HepG2 (cell line): ENCODE measurements around the gene JADE2. TPM values are rescaled to one million over a fixed set of nuclear protein-coding genes. Genes with fewer than 3 reads are reported as not detected.
A peak's percentile ranks its signal among the peaks of the same experiment; 100 is the strongest.

Source experiments
- ATAC-seq: fragments of 200-7000 bp; cut with Tn5 transposase; 3 replicates; pipeline ENCODE4 v1.9.1; 2020; ENCODE audit warnings: mild to moderate bottlenecking, moderate library complexity
- BruUV-seq: library from RNA; stranded (reverse); fragments of 400-500 nt; replicated peaks from 2 replicates; lab custom pipeline; 2021; lab: Mats Ljungman, UMichigan
- CTCF ChIA-PET: fragments of 300-600 bp; formaldehyde crosslinking; extraction: SDS; loops from one replicate; lab custom pipeline; 2021; ENCODE audit warnings: low total read pairs, inconsistent platforms, low intra/inter-chr PET ratio; lab: Yijun Ruan, JAX
- POLR2A ChIA-PET: fragments of 350-600 bp; sonication (Branson Sonifier 250); formaldehyde crosslinking; loops from one replicate; lab custom pipeline; 2020; ENCODE audit warnings: antibody characterized with exemption, inconsistent platforms; lab: Yijun Ruan, JAX
- DNase-seq: peaks from one replicate; pipeline ENCODE4 v3.0.0-alpha.2; 2015; ENCODE audit warnings: low spot score
- FAIRE-seq: peaks from 3 replicates; lab custom pipeline; 2011; peaks lifted over from hg19 to GRCh38; lab: Jason Lieb, UNC
- H2AFZ ChIP-seq: one replicate; pipeline ENCODE4 v1.6.1; 2011; ENCODE audit warnings: low read length, inconsistent platforms
- H3K27ac ChIP-seq: fragments of 300-600 bp; 3 replicates; pipeline ENCODE4 v1.8.0; 2011; ENCODE audit warnings: mixed run types, mild to moderate bottlenecking, mixed read lengths, low read length, inconsistent platforms; ENCODE audit not compliant: insufficient read depth; ENCODE audit errors: extremely low read length
- H3K27me3 ChIP-seq, 2 experiments: fragments of 200-600 bp in 1 of 2; 2 replicates in 1 of 2; 3 replicates in 1 of 2; pipeline versions ENCODE4 v1.6.0 to v1.8.0; 2011; ENCODE audit warnings: low read length in 2 of 2, mild to moderate bottlenecking in 2 of 2, moderate library complexity in 2 of 2, inconsistent platforms in 1 of 2; ENCODE audit not compliant: insufficient read depth in 2 of 2, control insufficient read depth in 1 of 2
- H3K36me3 ChIP-seq, 2 experiments: fragments of 200-600 bp in 1 of 2; replicated peaks in 1 of 2; 2 replicates in 1 of 2; 3 replicates in 1 of 2; pipeline versions ENCODE4 v1.5.1 to v1.8.0; 2011; ENCODE audit warnings: low read length in 2 of 2, inconsistent platforms in 1 of 2; ENCODE audit not compliant: insufficient read depth in 2 of 2, control insufficient read depth in 1 of 2
- H3K4me1 ChIP-seq: 2 replicates; pipeline ENCODE4 v1.5.1; 2012; ENCODE audit warnings: low read length, inconsistent platforms; ENCODE audit not compliant: insufficient read depth
- H3K4me2 ChIP-seq: 2 replicates; pipeline ENCODE4 v1.6.0; 2011; ENCODE audit warnings: low read depth, low read length, inconsistent platforms
- H3K4me3 ChIP-seq, 3 experiments: fragments of 200-600 bp in 1 of 3; sonication (generic), shearing (Covaris generic) in 1 of 3; replicated peaks in 1 of 3; 2 replicates each; pipeline ENCODE4 v1.5.1; 2011 to 2016; ENCODE audit warnings: low read length in 3 of 3, inconsistent platforms in 2 of 3, low read depth in 2 of 3, mild to moderate bottlenecking in 2 of 3, control low read depth in 1 of 3, mixed read lengths in 1 of 3; ENCODE audit not compliant: insufficient read depth in 1 of 3
- H3K79me2 ChIP-seq: one replicate; pipeline ENCODE4 v1.6.1; 2011; ENCODE audit warnings: low read length, inconsistent platforms; ENCODE audit not compliant: insufficient read depth
- H3K9ac ChIP-seq: 2 replicates; pipeline ENCODE4 v1.6.0; 2011; ENCODE audit warnings: mild to moderate bottlenecking, low read depth, low read length, inconsistent platforms; ENCODE audit not compliant: insufficient read depth
- H3K9me3 ChIP-seq: 2 replicates; pipeline ENCODE4 v1.5.1; 2012; ENCODE audit warnings: mild to moderate bottlenecking, low read length
- H4K20me1 ChIP-seq: 2 replicates; pipeline ENCODE4 v1.6.0; 2011; ENCODE audit warnings: inconsistent platforms, mild to moderate bottlenecking, low read length, moderate library complexity; ENCODE audit not compliant: insufficient read depth
- AKAP8 ChIP-seq: sonication (generic); formaldehyde crosslinking; IDR thresholded peaks from 2 replicates; pipeline ENCODE4 v1.5.1; 2020; ENCODE audit warnings: mild to moderate bottlenecking, missing genetic modification reagents
- BATF2 ChIP-seq: sonication (generic); formaldehyde crosslinking; IDR thresholded peaks from 2 replicates; pipeline ENCODE4 v1.8.0; 2022; ENCODE audit warnings: mild to moderate bottlenecking, missing genetic modification reagents, moderate library complexity
- BCL3 ChIP-seq: sonication (generic); formaldehyde crosslinking; IDR thresholded peaks from 2 replicates; pipeline ENCODE4 v1.5.1; 2020; ENCODE audit warnings: mild to moderate bottlenecking, missing genetic modification reagents, moderate library complexity
- KAT7 ChIP-seq: IDR thresholded peaks from 2 replicates; pipeline ENCODE4 v1.6.1; 2018; ENCODE audit warnings: borderline replicate concordance, missing compliant biosample characterization
- PLRG1 ChIP-seq: fragments of 450-650 bp; conservative IDR thresholded peaks from 2 replicates; pipeline ENCODE4 v1.6.1; 2016
- USF2 ChIP-seq, 2 experiments: sonication (generic) in 1 of 2; formaldehyde crosslinking in 1 of 2; IDR thresholded peaks; 2 replicates each; pipeline versions ENCODE4 v1.5.1 to v1.6.1; 2011 to 2020; ENCODE audit warnings: borderline replicate concordance in 1 of 2, low read depth in 1 of 2, low read length in 1 of 2, mild to moderate bottlenecking in 1 of 2, missing genetic modification reagents in 1 of 2, moderate library complexity in 1 of 2
- ZNF136 ChIP-seq: sonication (generic); formaldehyde crosslinking; IDR thresholded peaks from 2 replicates; pipeline ENCODE4 v1.8.1; 2022; ENCODE audit warnings: low read depth, mild to moderate bottlenecking, moderate library complexity, missing genetic modification reagents
- ZNF3 ChIP-seq: IDR thresholded peaks from 2 replicates; pipeline ENCODE4 v1.7.0; 2017; ENCODE audit warnings: inconsistent platforms
- ZNF644 ChIP-seq: IDR thresholded peaks from 2 replicates; pipeline ENCODE4 v1.6.1; 2016; ENCODE audit warnings: low read depth
- WGBS: methylation state at CpG from one replicate; pipeline ENCODE4 v1.1.6; 2017; ENCODE audit warnings: low lambda C conversion rate; 5-methylcytosine and 5-hydroxymethylcytosine counted together
- in situ Hi-C: cut with HindIII; loops from 2 replicates; pipeline ENCODE4 v1.10.0; 2017; ENCODE audit warnings: low pct_unique_long_range_greater_than_20kb; ENCODE audit not compliant: extremely low pct_ligation_motif_present
- intact Hi-C: fragments of 100-400 bp; cut with micrococcal nuclease; formaldehyde crosslinking; loops from one replicate; pipeline ENCODE4 v1.10.0; 2022; ENCODE audit not compliant: unreplicated experiment
- polyA plus RNA-seq, 8 experiments: library from polyadenylated mRNA; depleted of rRNA in 3 of 8; stranded (reverse) in 7 of 8; unstranded in 1 of 8; fragments of >200 nt; fragmentation: Illumina TruSeq in 4 of 8; extraction: Trizol in 4 of 8; gene quantifications; 2 replicates each; pipeline versions ENCODE4 v1.2.1 to v1.2.3, GENCODE V29; 2011 to 2016; ENCODE audit warnings: low read depth in 4 of 8, missing spikeins in 1 of 8, mixed read lengths in 1 of 8; ENCODE audit not compliant: insufficient read depth in 1 of 8
- total RNA-seq, 5 experiments: library from RNA; depleted of rRNA; stranded (reverse); fragments of >200 nt; fragmentation: Illumina TruSeq; extraction: Trizol; gene quantifications; 2 replicates each; pipeline ENCODE4 v1.2.3, GENCODE V29; 2016; ENCODE audit warnings: low read depth in 1 of 5

Gene JADE2
- total and polyA plus RNA-seq, 2 of the 13 experiments (the other 11 are each of a cell fraction or from before 2014, with no cell fraction given): 7.5 to 15.1 TPM

GRCh38 chr5:134479839-134480238 is 45.6 kb upstream of the JADE2 start:
- 70% methylated on average over 4 of the region's 4 CpGs for WGBS
- no peak for FAIRE-seq
- H4K20me1 ChIP-seq: no peaks in the 10 kb centered on the region
- no peak for DNase-seq
- no peaks in the 10 kb centered on the region for H3K9me3 ChIP-seq
- H3K4me1 ChIP-seq: peaks cover 12% of the 10 kb centered on the region
- ChIA-PET CTCF (no interaction called here), POLR2A (interaction anchor here (1.6 kb wide), 1 partner anchor 23 kb away, joined by 4 read pairs; no protein-coding TSS in a partner anchor)
- no peaks in the 10 kb centered on the region for H3K36me3 ChIP-seq
- TF ChIP-seq AKAP8 (CRISPR knock-in tag) (no peak), ZNF644 (CRISPR knock-in tag) (0 out of 2 replicates have a peak, but pooled peaks have one; percentile 27), BCL3 (CRISPR knock-in tag) (no peak), ZNF3 (CRISPR knock-in tag) (peak; percentile 57; the same call in 1 of the 2 replicates), ZNF136 (CRISPR knock-in tag) (no peak)
- H2AFZ ChIP-seq: no peak overlapping the region
- in situ Hi-C loops (no loop called here), intact Hi-C loops (no loop called here)
- H3K9ac ChIP-seq: no peak overlapping the region
- H3K4me2 ChIP-seq: no peak overlapping the region
- H3K27ac ChIP-seq: no peak overlapping the region
- H3K27me3 ChIP-seq: no peaks in the 10 kb centered on the region
- no peak overlapping the region for H3K4me3 ChIP-seq
- BruUV-seq: no TSS peak
- H3K79me2 ChIP-seq: no peaks in the 10 kb centered on the region
- no peak for ATAC-seq

- ChIA-PET CTCF (no interaction called here), POLR2A (no interaction called here)
- WGBS: 39% methylated on average over 5 of the region's 7 CpGs
- FAIRE-seq: no peak
- H3K9me3 ChIP-seq: no peaks in the 10 kb centered on the region
- no peaks in the 10 kb centered on the region for H3K79me2 ChIP-seq
- H4K20me1 ChIP-seq: no peaks in the 10 kb centered on the region
- no peak overlapping the region for H3K4me2 ChIP-seq
- H3K4me3 ChIP-seq: no peak overlapping the region
- in situ Hi-C loops: no loop called here
- H3K36me3 ChIP-seq: no peaks in the 10 kb centered on the region
- H2AFZ ChIP-seq: no peak overlapping the region
- intact Hi-C loops: no loop called here
- H3K27me3 ChIP-seq: peaks cover 0 to 15% of the 10 kb centered on the region in 2 experiments; a peak in 2 of 5 replicates
- ATAC-seq: no peak
- no TSS peak for BruUV-seq
- no peak overlapping the region for H3K27ac ChIP-seq
- no peak overlapping the region for H3K9ac ChIP-seq
- peaks cover 10% of the 10 kb centered on the region for H3K4me1 ChIP-seq
- no peak for DNase-seq
- TF ChIP-seq PLRG1 (no peak), KAT7 (CRISPR knock-in tag) (no peak), USF2 (IDR thresholded peaks at IDR 0.05; ENCODE audit: low read depth, low read length) (no peak), USF2 (CRISPR knock-in tag; IDR thresholded peaks at IDR 0.05; ENCODE audit: borderline replicate concordance) (no peak), BATF2 (CRISPR knock-in tag) (no peak)
Measured at GRCh38 chr5:134489227-134489944, 36.1 kb upstream of the JADE2 start.
